HL-60/S4 (cell line): ENCODE results near the gene PGM2L1.
"Not testable (repeated sequence)": the region's sequence is repeated elsewhere in the genome, so short reads cannot be mapped to it uniquely, and the experiment has no call there.

Experiments
- in situ Hi-C: fragments of 300-500 bp; cut with MboI; formaldehyde crosslinking; loops from 2 replicates; pipeline ENCODE4 v1.14.3; 2022; ENCODE audit warnings: low sequenced_read_pairs

Gene PGM2L1

GRCh38 chr11:74341921-74342320 lies 56.3 kb downstream of the PGM2L1 start:
- in situ Hi-C loops: no loop called here

GRCh38 chr11:74339619-74340018 lies 58.6 kb downstream of the PGM2L1 start:
- in situ Hi-C loops: no loop called here

- in situ Hi-C loops: no loop called here
Observed at GRCh38 chr11:74338963-74339362, 59.3 kb downstream of the PGM2L1 start.

- in situ Hi-C loops: no loop called here
Observed at GRCh38 chr11:74333193-74333592, 65.0 kb downstream of the PGM2L1 start.

GRCh38 chr11:74332291-74332690 lies 65.9 kb downstream of the PGM2L1 start:
- in situ Hi-C loops: no loop called here

- in situ Hi-C loops: not testable (repeated sequence)
Observed at GRCh38 chr11:74331000-74331399, 67.2 kb downstream of the PGM2L1 start.

- in situ Hi-C loops: no loop called here
Observed at GRCh38 chr11:74330075-74330858, 68.0 kb downstream of the PGM2L1 start.

- in situ Hi-C loops: no loop called here
Observed at GRCh38 chr11:74327076-74327475, 71.2 kb downstream of the PGM2L1 start.

GRCh38 chr11:74326665-74327064 lies 71.6 kb downstream of the PGM2L1 start:
- in situ Hi-C loops: no loop called here

GRCh38 chr11:74325649-74326645 lies 72.3 kb downstream of the PGM2L1 start:
- in situ Hi-C loops: no loop called here

GRCh38 chr11:74322667-74323066 lies 75.6 kb downstream of the PGM2L1 start:
- in situ Hi-C loops: no loop called here

GRCh38 chr11:74321487-74322188 lies 76.6 kb downstream of the PGM2L1 start:
- in situ Hi-C loops: no loop called here

- in situ Hi-C loops: no loop called here
Observed at GRCh38 chr11:74320538-74320937, 77.7 kb downstream of the PGM2L1 start.

- in situ Hi-C loops: no loop called here
Observed at GRCh38 chr11:74319139-74319816, 79.0 kb downstream of the PGM2L1 start.

GRCh38 chr11:74318241-74318932 lies 79.8 kb downstream of the PGM2L1 start:
- in situ Hi-C loops: no loop called here

- in situ Hi-C loops: no loop called here
Observed at GRCh38 chr11:74316772-74317505, 81.3 kb downstream of the PGM2L1 start.

GRCh38 chr11:74312326-74312725 lies 85.9 kb downstream of the PGM2L1 start:
- in situ Hi-C loops: no loop called here

GRCh38 chr11:74311352-74311926 lies 86.8 kb downstream of the PGM2L1 start, which contains the start of gene P4HA3:
TSS of gene P4HA3 (minus strand) at chr11:74311640. CDS start at chr11:74311611, 29 bp downstream.
- in situ Hi-C loops: no loop called here

- in situ Hi-C loops: no loop called here
Observed at GRCh38 chr11:74310857-74311256, 87.4 kb downstream of the PGM2L1 start.
